ENCODE results near the gene TM4SF18.

DNA sequence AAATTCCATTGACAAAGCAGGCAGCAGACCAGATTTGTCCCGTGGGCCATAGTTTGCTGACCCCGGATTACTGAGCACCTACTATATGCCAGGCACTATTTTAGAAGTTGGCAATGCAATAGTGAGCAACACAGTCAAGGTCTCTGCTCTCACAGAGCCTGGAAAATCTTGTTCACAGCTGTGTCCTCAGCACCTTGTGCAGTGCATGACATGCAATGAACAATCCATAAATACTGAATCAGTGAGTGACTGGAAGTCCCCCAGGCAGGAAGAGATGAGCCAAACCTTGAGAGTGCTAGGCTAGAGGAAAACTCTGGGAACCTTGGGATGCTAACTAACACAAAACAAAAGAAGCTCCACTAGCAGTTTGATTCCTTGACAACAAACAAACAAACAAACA, 29.6 kb upstream of the TM4SF18 start:
- TF ChIP-seq CTCF (IDR thresholded peaks at IDR 0.05) (no peak), EZH2phosphoT487 (IDR thresholded peaks at IDR 0.05) (no peak)

All from neural progenitor cell (in vitro differentiated cells).